Lower leg skin (tissue), 4 donors: ENCODE results near the gene NDEL1. TPM values are rescaled to one million over a fixed set of nuclear protein-coding genes. Genes with fewer than 3 reads are reported as not detected.

Experiments
- DNase-seq, 2 donors: peaks; one replicate each; pipeline ENCODE4 v3.0.0-alpha.2; 2019; ENCODE audit warnings: low spot score in 2 of 2
- H3K4me3 ChIP-seq: fragments of 200-600 bp; sonication (generic); 2 replicates; pipeline ENCODE4 v1.5.1; 2017; ENCODE audit warnings: mild to moderate bottlenecking, low read depth; ENCODE audit not compliant: poor library complexity, severe bottlenecking
- POLR2A ChIP-seq, 2 donors: fragments of 450-650 bp; IDR thresholded peaks; one replicate each; pipeline ENCODE4 v1.6.1; 2016 to 2017; ENCODE audit warnings: antibody characterized with exemption in 2 of 2, mild to moderate bottlenecking in 1 of 2, moderate library complexity in 1 of 2
- WGBS, 2 donors: methylation state at CpG; one replicate each; pipeline ENCODE4 v1.1.5; 2018; 5-methylcytosine and 5-hydroxymethylcytosine counted together
- intact Hi-C: fragments of 100-400 bp; cut with DNase I; formaldehyde crosslinking; loops from one replicate; pipeline ENCODE4 v1.15.0; 2023; ENCODE audit warnings: low total_unique reads
- total RNA-seq, 4 donors: library from RNA; depleted of rRNA; stranded (reverse); fragments of >200 nt; gene quantifications; one replicate each; pipeline ENCODE4 v1.1.0, GENCODE V29; 2016
- TF ChIP-seq, protein P1 (sequence below), 3 donors: fragments of 450-650 bp; IDR thresholded peaks; one replicate each; pipeline ENCODE4 v1.5.1; 2016; ENCODE audit warnings: antibody characterized with exemption in 3 of 3, mild to moderate bottlenecking in 3 of 3, moderate library complexity in 2 of 3

The NDEL1 gene
- total RNA-seq, 4 donors from 2014 or later = 129 to 160 (median 145) TPM

DNA sequence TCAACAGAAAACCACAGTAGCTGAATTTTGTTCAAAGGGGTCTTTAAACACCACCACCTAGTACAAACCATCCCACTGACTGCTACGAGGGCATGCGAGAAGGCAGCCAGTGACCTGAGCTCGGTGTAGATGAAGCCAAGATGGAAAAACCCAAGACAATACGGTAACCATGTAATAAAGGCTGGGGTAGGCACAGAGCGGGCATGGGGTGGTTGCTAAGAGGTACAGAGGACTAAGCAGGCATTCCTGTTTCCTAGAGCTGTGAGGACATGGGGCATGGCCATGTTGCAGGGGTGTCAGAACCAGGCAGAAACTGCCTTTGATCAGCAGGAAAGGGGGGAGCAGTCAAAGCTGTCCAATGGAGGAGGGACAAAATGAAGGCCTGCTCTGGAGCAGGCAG lies 52.1 kb downstream of the NDEL1 start:
- intact Hi-C loops = no loop called here
- TF ChIP-seq, protein P1, sequence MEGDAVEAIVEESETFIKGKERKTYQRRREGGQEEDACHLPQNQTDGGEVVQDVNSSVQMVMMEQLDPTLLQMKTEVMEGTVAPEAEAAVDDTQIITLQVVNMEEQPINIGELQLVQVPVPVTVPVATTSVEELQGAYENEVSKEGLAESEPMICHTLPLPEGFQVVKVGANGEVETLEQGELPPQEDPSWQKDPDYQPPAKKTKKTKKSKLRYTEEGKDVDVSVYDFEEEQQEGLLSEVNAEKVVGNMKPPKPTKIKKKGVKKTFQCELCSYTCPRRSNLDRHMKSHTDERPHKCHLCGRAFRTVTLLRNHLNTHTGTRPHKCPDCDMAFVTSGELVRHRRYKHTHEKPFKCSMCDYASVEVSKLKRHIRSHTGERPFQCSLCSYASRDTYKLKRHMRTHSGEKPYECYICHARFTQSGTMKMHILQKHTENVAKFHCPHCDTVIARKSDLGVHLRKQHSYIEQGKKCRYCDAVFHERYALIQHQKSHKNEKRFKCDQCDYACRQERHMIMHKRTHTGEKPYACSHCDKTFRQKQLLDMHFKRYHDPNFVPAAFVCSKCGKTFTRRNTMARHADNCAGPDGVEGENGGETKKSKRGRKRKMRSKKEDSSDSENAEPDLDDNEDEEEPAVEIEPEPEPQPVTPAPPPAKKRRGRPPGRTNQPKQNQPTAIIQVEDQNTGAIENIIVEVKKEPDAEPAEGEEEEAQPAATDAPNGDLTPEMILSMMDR (IDR thresholded peaks at IDR 0.05) = no peak
- TF ChIP-seq POLR2A (IDR thresholded peaks at IDR 0.05) = no peak
- H3K4me3 ChIP-seq = no peak overlapping the region
- DNase-seq = peak in 1 of 2 donors; percentile 54
- WGBS, 2 donors = 93 to 95% methylated on average over 5 of the region's 5 CpGs

DNA sequence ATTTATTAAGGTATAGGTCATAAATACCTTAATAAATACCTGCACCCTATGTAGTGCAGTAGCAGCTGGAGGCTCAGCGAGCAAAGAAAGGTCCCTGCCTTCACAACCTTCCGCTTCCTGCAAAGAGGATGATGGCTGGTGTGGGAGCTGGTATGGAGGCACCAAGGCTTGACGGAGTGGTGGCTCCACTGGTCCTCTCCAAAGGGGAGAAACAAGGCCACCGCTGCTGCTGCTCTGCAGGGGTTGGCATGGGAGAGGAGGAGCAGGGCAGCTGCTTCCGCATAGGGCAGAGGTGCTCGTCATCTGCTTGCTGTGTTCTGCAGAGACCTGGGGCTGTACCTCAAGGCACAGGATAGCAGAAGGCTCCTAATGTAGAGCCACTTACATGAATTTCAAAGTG lies 52.8 kb downstream of the NDEL1 start:
- H3K4me3 ChIP-seq = no peak overlapping the region
- intact Hi-C loops = no loop called here
- DNase-seq = peak in 1 of 2 donors; percentile 59
- WGBS, 2 donors = 97 to 99% methylated on average over 6 of the region's 6 CpGs
- TF ChIP-seq POLR2A (IDR thresholded peaks at IDR 0.05) = no peak
- TF ChIP-seq, protein P1 (IDR thresholded peaks at IDR 0.05) = no peak

DNA sequence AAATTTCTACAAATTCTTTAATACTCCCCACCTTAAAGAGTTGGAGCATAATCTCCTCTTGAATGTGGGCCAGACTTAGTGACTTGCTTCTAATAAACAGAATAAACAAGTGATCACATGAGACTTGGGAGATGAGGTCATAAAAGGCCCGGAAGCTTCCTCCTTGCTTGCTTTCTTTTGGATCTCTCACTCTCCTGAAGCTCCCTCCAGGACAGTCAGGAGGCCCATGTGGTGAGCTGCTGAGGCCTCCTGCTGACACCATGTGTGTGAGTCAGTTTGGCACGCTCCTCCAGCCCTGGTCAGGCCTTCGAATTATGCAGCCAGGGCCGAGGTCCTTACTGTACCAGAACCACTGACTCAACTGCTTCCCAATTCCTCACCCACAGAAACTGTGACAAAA lies 53.2 kb downstream of the NDEL1 start:
- TF ChIP-seq, protein P1 (IDR thresholded peaks at IDR 0.05) = no peak
- TF ChIP-seq POLR2A (IDR thresholded peaks at IDR 0.05) = no peak
- WGBS, 2 donors = 61 to 67% methylated on average over 4 of the region's 4 CpGs
- DNase-seq = peak; percentile 56 to 92
- intact Hi-C loops = no loop called here
- H3K4me3 ChIP-seq = no peak overlapping the region

DNA sequence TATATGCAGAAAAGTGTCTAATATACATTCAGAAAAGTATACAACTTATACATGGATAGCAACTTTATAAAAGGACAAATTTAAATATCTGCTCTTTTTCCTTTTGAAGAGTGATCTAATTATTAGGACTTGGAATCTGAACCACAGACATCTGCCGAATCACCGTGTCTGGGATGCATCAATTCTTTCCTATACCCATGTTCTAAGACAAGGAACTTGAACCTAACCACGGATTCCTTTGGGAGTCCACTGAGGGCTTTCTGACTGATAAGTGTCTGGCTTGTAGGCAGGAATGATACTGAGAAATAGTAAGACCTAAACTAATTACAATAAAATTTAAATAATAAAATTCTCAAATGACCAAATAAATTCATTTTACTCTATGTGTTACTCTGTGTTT lies 54.2 kb downstream of the NDEL1 start:
- no peak for DNase-seq
- 75 to 76% methylated on average over 3 of the region's 3 CpGs for WGBS, 2 donors
- TF ChIP-seq POLR2A (IDR thresholded peaks at IDR 0.05) = no peak
- TF ChIP-seq, protein P1 (IDR thresholded peaks at IDR 0.05) = no peak
- no peak overlapping the region for H3K4me3 ChIP-seq
- intact Hi-C loops = no loop called here

DNA sequence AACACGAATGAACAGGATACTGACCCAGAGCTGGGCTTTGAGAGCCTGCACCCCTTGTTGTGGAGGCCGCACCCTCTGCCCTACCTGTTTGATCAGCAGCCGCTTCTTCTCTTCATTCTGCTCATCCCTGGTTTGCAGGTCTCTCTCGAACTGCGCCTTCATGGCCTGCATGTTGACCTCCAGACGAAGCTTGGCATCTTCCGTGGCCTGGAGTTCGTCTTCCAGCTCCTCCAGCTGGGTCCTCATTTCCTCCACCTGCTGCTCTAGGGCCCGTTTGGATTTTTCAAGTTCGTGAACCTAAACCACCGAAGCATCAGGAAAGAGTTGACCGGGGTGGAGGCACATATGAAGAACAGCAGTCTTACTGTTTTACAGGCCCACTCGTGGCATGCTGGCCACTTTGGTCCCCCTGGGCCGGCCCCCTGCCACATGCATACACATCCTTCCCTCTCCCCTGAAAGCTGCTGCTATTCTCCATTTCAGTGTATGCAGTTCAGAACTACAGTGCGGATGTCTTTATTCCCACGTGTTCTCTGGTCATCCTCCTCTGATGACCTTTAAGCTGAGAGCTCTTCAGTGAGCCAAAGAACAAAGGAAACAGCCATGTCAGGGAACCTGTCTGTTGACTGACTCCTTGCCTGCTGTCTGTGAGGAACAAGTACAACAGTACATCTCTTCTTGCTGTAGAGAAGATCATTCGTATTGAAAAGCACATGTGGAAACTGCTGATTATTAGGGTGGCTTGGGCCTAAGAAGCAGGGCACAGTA lies 54.8 kb downstream of the NDEL1 start:
- H3K4me3 ChIP-seq = no peak overlapping the region
- peak in 1 of 2 donors; percentile 61 for DNase-seq
- TF ChIP-seq, protein P1 (IDR thresholded peaks at IDR 0.05) = no peak
- no peak for TF ChIP-seq POLR2A (IDR thresholded peaks at IDR 0.05)
- WGBS, 2 donors = 88 to 91% methylated on average over 17 of the region's 17 CpGs
- intact Hi-C loops = no loop called here

DNA sequence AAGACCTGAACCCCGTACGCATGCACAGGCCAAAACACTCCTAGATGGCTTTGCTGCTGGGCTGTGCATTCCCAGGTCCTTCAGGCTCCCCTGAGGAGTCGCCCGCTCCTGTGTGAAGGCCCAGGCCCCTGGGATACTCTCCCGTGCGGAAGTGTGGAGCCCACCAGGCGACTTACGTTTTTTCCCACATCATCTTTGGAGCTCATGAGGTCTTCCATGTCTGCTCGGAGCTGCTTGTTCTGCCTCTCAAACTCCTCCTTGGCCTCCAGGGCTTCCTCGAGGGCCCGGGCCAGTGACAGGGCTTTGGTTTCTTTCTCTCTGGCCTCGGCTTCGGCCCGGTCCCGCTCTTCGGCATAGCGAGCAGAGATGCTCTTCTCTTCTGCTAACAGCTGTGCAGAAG lies 56.4 kb downstream of the NDEL1 start:
- DNase-seq = peak in 1 of 2 donors; percentile 49
- TF ChIP-seq, protein P1 (IDR thresholded peaks at IDR 0.05) = no peak
- TF ChIP-seq POLR2A (IDR thresholded peaks at IDR 0.05) = no peak
- WGBS, 2 donors = 93 to 96% methylated on average over 17 of the region's 17 CpGs
- intact Hi-C loops = no loop called here
- no peak overlapping the region for H3K4me3 ChIP-seq
